HT1080 (cell line): ENCODE results near the gene SCRN3. TPM values are rescaled to one million over a fixed set of nuclear protein-coding genes. Genes with fewer than 3 reads are reported as not detected.
"Not testable (repeated sequence)": the region's sequence is repeated elsewhere in the genome, so short reads cannot be mapped to it uniquely, and the experiment has no call there.

Experiments
- DNase-seq: peaks from one replicate; pipeline ENCODE4 v3.0.0-alpha.2; 2015; ENCODE audit warnings: low read depth
- total RNA-seq: library from RNA; depleted of rRNA; stranded (reverse); fragments of >200 nt; shearing (Covaris generic); gene quantifications from 2 replicates; pipeline ENCODE4 v1.2.3, GENCODE V29; 2014

Gene SCRN3
- total RNA-seq, 1 experiment from 2014 or later: 27.4 TPM

DNA sequence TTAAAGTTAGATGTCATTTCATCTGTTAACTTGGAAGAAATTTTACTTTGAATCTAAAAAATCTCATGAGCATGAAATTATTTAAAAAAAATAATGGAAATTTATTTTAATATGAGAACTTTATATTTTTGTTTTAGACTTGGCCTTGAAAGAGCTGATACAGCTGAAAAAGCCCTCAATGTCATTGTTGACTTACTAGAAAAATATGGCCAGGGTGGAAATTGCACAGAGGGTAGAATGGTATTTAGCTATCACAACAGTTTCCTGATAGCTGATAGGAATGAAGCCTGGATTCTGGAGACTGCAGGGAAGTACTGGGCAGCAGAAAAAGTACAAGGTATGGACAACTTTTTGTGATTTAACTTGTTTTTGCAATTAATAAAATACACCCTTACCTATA, 5.3 kb downstream of the SCRN3 start:
- no peak for DNase-seq

DNA sequence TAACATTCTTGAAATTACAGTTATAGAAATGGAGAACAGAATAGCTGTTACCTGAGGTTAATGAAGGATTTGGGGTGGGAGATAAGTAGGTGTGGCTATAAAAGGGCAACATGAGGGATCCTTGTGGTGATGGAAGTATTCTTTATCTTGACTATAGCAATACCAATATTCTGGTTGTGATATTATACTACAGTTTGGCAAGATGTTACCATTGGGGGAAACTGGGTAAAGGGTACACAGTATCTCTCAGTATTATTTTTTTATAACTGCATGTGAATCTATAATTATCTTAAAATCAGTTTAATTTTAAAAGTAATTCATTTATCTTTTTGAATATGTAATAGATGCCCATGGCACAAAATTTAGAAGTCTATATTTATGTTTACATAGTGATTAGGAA, 8.1 kb downstream of the SCRN3 start:
- DNase-seq: no peak

DNA sequence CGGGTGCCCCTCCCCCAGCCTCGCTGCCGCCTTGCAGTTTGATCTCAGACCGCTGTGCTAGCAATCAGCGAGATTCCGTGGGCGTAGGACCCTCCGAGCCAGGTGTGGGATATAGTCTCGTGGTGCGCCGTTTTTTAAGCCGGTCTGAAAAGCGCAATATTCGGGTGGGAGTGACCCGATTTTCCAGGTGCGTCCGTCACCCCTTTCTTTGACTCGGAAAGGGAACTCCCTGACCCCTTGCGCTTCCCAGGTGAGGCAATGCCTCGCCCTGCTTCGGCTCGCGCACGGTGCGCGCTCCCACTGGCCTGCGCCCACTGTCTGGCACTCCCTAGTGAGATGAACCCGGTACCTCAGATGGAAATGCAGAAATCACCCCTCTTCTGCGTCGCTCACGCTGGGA, 14.5 kb downstream of the SCRN3 start:
- DNase-seq: not testable (repeated sequence)

DNA sequence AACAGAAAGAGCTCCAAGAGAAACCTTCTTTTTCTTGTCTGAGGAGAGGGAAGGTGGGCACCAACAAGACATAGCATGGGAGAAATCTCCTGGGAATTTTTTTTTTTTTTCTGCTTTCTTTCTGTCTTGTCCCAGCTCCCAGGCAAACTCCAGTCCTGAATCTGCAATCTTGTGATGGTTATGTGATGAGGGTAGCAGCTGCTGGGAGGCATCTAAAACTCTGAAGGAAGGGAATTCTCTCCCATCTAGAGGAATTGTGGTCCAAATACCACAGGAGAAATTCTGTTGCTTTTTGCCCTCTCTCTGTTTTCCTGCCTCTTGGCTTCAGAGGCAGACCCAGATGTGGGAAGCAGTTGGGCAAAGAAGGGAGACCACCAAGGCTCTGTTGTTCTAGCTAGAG, 16.7 kb downstream of the SCRN3 start:
- no peak for DNase-seq

DNA sequence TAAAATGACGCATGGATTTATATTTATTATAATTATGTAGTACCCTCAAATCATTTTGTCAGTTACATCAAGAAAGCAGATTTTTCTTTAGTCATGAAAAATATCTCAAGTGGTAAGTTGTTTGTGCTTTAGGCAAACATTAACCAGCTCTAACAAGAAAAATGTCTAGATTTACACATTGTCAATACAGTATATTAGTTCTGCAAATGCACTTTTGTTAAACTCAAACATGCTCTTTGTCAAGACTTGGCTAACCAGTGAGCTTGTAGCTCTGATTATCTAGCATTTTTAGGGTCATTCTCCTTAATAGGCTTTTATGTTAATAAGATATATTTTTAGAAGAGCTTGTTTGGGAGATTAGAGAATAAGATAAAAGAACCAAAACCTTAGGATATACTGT, 32.7 kb downstream of the SCRN3 start:
- no peak for DNase-seq

DNA sequence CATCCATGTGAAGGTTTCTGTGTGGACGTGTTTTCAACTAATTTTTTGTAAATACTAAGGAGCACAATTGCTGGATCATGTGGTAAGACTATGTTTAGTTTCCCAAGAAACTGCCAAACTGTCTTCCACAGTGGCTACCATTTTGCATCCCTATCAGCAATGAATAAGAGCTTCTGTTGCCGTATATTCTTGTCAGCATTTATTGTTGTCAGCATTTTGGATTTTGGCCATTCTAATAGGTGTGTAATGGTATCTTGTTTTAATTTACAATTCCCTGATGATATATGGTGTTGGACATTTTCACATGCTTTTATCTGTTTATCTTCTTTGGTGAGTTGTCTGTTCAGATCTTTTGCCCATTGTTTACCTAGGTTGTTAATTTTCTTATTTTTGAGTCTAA, 34.5 kb downstream of the SCRN3 start:
- no peak for DNase-seq

- DNase-seq: no peak
These were observed 36.4 kb downstream of the SCRN3 start for GRCh38 chr2:174431902-174432301.

DNA sequence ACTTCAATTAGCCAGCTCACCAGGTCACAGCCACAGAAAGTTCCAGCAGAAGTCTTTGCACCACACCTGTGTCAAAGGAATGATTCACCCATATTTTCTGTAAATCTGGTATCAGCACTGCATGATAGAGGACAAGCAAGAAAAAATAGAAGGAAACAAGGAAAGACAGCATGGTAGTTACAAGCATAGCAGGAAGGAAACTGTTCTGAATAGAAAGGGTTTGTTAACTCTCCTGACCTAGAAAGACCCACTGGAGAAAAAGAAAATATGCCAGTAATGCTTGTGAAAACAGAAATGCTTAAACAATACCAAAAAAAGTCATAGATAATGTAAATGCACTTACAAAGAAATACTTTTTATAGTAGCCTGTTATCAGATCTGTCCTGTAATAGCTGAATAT, 40.8 kb downstream of the SCRN3 start:
- no peak for DNase-seq

DNA sequence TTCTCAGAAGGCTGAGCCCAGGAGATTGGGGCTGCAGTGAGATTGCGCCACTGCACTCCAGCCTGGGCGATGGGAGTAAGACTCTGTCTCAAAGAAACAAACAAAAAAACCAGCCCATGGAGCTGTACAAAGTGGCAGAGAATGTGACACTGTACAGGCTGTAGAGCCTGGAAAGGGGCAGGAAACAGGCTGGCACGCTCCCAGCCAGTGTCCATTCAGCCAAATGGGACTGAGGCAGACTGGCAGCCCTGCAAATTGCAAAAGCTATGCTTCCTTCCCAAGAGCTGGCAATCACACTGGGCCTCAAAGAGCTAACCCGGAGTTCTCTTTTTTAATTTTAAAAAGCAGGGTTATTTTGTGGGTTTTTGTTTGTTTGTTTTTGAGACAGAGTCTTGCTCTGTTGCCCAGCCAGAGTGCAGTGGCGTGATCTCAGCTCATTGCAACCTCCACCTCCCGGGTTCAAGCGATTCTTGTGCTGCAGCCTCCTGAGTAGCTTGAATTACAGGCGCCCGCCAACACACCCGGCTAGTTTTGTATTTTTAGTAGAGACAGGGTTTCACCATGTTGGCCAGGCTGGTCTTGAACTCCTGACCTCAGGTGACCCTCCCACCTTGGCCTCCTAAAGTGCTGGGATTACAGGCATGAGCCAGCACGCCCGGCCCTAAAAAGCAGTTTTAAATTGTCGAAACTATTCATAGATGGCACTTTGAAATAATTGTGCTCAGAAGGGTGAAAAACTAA, 42.8 kb downstream of the SCRN3 start:
- DNase-seq: no peak

DNA sequence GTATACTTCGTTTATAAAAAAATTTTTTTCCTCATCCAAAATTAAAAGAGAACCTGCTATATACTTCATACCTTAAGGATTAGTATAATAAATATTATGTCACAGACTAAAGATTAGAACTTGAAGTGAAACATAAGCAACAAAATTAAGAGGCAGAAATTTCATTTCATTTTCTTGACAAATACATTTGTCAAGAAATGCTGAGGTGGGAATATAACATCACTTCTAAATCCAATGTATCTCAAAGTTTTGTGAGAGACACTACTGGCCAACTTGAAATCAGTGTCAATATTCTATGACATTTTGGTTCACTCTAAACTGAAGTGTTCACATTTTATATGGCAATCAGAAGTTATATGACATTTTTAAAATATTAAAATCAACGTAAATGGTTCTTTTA, 43.8 kb downstream of the SCRN3 start:
- DNase-seq: no peak

DNA sequence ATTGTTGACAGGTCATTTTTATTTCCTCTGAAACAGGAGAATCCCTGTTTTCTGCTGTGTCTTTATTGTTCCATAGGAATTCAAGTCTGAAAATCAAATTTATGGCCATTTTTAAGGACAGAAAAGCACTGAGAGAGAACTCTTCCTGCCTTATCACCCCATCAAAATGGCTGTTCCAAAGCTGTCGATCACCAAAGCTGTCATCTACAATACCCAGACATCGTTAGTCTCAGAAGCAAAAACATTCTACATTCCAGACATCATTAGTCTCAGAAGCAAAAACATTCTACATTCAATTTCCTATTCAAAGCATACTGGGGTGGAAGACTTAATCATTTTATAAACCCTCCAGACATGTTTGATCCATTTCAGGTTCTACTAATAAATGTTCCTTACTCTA, 44.4 kb downstream of the SCRN3 start:
- no peak for DNase-seq

GRCh38 chr2:174442546-174443510, 47.3 kb downstream of the SCRN3 start:
- peak; percentile 75 for DNase-seq

DNA sequence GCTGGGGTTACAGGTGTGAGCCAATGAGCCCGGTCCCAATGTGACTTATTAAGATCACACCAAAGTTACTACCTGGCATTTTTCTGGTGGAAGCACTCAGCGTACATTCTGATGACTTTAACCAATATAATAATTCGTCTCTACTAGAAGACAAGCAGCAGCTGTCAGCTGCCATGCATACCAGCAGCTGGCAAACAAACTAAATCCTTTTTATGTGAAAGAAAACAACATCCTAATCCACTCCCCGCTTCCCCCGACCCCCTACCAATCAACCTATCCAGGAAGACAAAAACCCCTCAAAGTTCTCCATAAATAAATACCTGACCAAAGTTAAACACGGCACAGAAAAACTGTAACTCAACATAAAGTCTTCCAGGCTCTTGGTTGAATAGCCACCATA, 49.2 kb downstream of the SCRN3 start:
- no peak for DNase-seq

DNA sequence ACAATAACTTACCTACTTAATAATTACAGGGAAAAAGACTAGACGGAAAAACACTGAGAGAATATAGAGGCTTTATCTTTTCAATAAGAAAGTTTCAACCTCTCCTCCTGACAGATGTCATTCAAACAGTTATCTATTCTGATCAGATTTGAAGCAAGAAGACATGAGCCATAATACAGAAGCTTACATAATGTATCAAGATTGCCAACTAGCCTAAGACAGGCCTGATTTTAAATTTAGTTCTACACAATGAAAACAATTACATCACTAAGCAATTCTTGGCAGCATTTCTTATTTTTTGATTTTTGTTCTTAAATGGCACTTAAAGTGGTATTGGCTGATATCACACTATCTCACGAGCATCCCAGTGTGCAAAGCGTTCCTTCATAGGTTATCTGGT, 49.7 kb downstream of the SCRN3 start:
- no peak for DNase-seq

- no peak for DNase-seq
These were observed 51.0 kb downstream of the SCRN3 start for GRCh38 chr2:174446531-174446930.

DNA sequence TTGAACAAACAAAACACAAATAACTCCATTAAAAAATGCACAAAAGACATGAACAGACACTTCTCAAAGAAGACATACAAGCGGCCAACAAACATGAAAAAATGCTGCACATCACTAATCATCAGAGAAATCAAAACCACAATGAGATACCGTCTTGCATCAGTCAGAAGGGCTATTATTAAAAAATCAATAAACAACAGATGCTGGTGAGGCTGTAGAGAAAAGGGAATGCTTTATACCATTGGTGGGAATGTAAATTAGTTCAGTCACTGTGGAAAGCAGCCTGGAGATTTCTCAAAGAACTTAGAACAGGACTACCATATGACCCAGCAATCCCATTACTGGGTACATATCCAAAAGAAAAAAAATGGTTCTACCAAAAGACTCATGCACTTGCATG, 53.5 kb downstream of the SCRN3 start:
- DNase-seq: no peak

DNA sequence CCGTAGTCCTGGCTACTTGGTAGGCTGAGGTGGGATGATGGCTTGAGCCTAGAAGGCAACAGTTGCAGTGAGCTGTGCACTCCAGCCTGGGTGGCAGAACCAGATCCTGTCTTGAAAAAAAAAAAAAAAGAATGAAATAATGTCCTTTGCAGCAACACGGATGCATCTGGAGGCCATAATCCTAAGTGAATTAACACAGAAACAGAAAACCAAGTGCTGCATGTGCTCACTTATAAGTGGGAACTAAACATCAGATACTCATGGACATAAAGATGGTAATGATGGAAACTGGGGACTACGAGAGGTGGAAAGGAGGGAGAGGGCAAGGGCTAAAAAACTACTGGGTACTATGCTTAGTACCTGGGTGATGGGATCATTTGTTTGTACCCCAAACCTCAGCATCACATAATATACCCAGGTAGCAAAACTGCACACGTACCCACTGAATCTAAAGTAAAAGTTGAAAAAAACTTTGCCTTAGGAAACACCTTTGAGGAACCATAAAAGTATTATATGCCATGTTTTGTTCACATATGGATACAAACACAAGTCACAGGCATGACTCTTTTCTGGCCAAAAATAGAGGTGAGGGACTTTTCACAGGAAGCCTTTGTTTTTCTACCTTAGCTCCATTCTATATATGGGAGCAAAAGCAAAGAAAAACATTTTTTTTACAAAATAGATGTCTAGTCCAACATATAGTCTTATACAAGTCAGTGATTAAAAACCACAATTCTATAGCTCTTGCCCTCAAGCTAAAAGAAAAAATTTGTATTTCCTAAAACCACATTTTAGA, 54.7 kb downstream of the SCRN3 start:
- DNase-seq: no peak

- no peak for DNase-seq
These were observed 59.0 kb downstream of the SCRN3 start for GRCh38 chr2:174454566-174454965.

- no peak for DNase-seq
These were observed 65.7 kb downstream of the SCRN3 start for GRCh38 chr2:174461221-174461620.

GRCh38 chr2:174465327-174465726, 69.8 kb downstream of the SCRN3 start:
- peak; percentile 45 for DNase-seq

DNA sequence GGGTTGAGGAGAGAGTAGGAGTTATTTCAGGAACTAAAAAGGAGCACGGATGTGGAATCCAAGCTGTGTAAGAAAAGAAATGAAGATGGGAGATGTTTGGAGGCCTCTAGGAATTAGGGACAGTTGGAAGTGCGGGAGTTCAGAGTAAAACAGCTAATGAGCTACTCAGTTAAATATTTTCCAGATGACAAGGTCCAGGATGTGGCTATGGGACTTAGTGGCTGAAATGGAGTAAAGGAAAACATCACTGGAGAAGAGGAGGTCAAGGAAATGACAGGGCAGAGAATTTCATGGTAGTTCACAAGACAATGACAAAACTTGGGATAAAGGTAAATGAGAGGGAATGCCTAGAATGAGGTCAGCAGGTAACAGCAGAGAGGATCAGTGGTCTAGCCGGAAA, 78.3 kb downstream of the SCRN3 start:
- peak; percentile 65 for DNase-seq

DNA sequence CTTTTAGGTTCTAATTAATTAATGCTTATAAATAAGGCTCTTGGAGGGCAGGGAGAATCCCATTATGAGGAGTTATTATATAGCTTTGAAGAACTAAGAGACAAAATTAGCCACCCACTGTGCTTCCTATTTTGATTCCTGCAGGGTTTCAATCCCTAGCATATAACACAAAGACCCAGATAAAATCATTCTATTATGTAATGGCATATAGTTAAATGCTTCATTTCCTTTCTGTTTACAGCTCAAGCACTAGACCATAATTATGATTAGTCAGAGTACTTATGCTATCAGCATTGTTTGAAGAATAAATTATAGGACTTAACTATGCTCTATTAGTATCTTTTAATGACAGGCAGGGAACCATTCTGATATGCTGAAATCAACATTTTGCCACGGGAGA, 82.2 kb downstream of the SCRN3 start:
- DNase-seq: no peak
